Measurements from ENCODE around the gene MEN1. TPM values are rescaled to one million over a fixed set of nuclear protein-coding genes. Genes with fewer than 3 reads are reported as not detected.

MEN1 gene
- total and polyA plus RNA-seq, 2 of the 13 experiments (the other 11 are each of a cell fraction or from before 2014, with no cell fraction given): 20.5 to 27.3 TPM

DNA sequence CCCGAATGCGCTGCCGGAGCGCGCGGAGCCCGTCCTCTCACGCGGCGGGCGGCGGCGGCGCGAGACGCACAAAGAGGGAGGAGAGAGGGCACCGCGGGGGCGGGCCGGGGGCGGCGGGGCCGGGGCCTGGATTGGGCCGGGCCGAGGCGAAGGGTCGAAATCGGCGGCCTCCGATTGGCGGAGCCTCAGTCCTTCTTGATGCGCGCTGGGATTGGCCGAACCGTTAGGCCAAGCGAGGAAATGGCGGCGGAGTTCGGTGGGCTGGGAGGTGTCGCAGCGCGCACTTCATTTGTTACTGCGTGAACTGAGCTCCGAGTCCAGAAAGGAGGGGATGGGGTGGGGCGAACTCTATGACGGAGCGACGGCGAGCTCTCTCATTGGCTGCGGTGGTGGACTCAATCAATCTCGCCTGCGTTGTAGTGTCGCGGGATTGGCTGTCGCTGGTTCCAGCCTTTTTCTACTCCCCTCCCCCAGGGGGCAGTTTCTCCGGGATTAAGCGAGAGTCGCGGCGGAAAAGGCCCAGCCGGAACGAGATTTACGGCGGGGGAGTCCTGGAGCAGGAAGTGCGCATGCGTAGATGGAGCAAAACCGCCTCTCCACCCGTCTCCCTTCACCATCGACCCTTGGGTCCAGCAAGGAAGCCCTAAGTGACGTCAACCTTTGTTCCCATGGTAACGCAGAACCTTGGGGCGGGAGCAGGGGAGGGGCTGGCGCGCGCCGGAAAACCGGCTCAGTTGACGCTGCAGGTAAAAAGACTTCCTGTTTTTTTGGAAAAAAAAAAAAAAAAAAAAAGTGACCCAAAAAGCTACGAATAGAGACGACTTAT, 31.7 kb downstream of the MEN1 start, which contains the start of gene SF1 (continued):
- TF ChIP-seq GMEB2 (CRISPR knock-in tag; IDR thresholded peaks at IDR 0.05; ENCODE audit: low read depth) (no peak), ZNF567 (CRISPR knock-in tag; IDR thresholded peaks at IDR 0.05; ENCODE audit: borderline replicate concordance) (no peak), ZNF160 (CRISPR knock-in tag; IDR thresholded peaks at IDR 0.05) (no peak), ZBTB7A (CRISPR knock-in tag; IDR thresholded peaks at IDR 0.05) (no peak), ZNF747 (CRISPR knock-in tag; IDR thresholded peaks at IDR 0.05; ENCODE audit: borderline replicate concordance) (peak; percentile 66; the same call in 1 of the 2 replicates), PAXIP1 (CRISPR knock-in tag; conservative IDR thresholded peaks at IDR 0.05) (peak; percentile 68), DMAP1 (CRISPR knock-in tag; IDR thresholded peaks at IDR 0.05) (peak; percentile 48), ZNF12 (CRISPR knock-in tag; IDR thresholded peaks at IDR 0.05) (no peak), TAF1 (CRISPR knock-in tag; IDR thresholded peaks at IDR 0.05) (peak; percentile 88), ZNF235 (CRISPR knock-in tag; IDR thresholded peaks at IDR 0.05; ENCODE audit: borderline replicate concordance) (no peak), ZNF652 (CRISPR knock-in tag; IDR thresholded peaks at IDR 0.05; ENCODE audit: borderline replicate concordance, low read depth) (0 out of 2 replicates have a peak, but pooled peaks have one; percentile 14), REXO4 (CRISPR knock-in tag; IDR thresholded peaks at IDR 0.05; ENCODE audit: borderline replicate concordance) (no peak), CREB1 (IDR thresholded peaks at IDR 0.05) (peak; percentile 89), CREB1 (CRISPR knock-in tag; IDR thresholded peaks at IDR 0.05) (peak; percentile 90), TFE3 (CRISPR knock-in tag; IDR thresholded peaks at IDR 0.05) (no peak), ZKSCAN8 (CRISPR knock-in tag; IDR thresholded peaks at IDR 0.05; ENCODE audit: borderline replicate concordance) (no peak), DRAP1 (CRISPR knock-in tag; IDR thresholded peaks at IDR 0.05) (peak; percentile 94)
- TF ChIP-seq, protein P1, sequence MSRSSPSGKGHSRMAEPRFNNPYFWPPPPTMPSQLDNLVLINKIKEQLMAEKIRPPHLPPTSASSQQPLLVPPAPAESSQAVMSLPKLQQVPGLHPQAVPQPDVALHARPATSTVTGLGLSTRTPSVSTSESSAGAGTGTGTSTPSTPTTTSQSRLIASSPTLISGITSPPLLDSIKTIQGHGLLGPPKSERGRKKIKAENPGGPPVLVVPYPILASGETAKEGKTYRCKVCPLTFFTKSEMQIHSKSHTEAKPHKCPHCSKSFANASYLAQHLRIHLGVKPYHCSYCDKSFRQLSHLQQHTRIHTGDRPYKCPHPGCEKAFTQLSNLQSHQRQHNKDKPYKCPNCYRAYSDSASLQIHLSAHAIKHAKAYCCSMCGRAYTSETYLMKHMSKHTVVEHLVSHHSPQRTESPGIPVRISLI (CRISPR knock-in tag; IDR thresholded peaks at IDR 0.05; ENCODE audit: borderline replicate concordance): no peak
- TF ChIP-seq, protein P2, sequence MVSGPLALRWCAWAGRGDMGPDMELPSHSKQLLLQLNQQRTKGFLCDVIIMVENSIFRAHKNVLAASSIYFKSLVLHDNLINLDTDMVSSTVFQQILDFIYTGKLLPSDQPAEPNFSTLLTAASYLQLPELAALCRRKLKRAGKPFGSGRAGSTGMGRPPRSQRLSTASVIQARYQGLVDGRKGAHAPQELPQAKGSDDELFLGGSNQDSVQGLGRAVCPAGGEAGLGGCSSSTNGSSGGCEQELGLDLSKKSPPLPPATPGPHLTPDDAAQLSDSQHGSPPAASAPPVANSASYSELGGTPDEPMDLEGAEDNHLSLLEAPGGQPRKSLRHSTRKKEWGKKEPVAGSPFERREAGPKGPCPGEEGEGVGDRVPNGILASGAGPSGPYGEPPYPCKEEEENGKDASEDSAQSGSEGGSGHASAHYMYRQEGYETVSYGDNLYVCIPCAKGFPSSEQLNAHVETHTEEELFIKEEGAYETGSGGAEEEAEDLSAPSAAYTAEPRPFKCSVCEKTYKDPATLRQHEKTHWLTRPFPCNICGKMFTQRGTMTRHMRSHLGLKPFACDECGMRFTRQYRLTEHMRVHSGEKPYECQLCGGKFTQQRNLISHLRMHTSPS (CRISPR knock-in tag; IDR thresholded peaks at IDR 0.05; ENCODE audit: low read depth): no peak

Measured in HepG2 (cell line).